HepG2 (cell line): Measurements from ENCODE around the gene SNAI1. TPM values are rescaled to one million over a fixed set of nuclear protein-coding genes. Genes with fewer than 3 reads are reported as not detected.

Experiments used
- AFF4 ChIP-seq: sonication (generic); formaldehyde crosslinking; IDR thresholded peaks from 2 replicates; pipeline ENCODE4 v1.4.0; 2020; ENCODE audit warnings: missing genetic modification reagents
- CBFB ChIP-seq: sonication (generic); formaldehyde crosslinking; IDR thresholded peaks from 2 replicates; pipeline ENCODE4 v1.4.0; 2020; ENCODE audit warnings: missing genetic modification reagents
- FOXO4 ChIP-seq: sonication (generic); formaldehyde crosslinking; conservative IDR thresholded peaks from 2 replicates; pipeline ENCODE4 v1.8.1; 2023; ENCODE audit warnings: missing genetic modification reagents
- MAFF ChIP-seq: IDR thresholded peaks from 2 replicates; pipeline ENCODE4 v1.6.1; 2011; ENCODE audit warnings: low read depth, low read length, improper control_type of control experiment
- NFYC ChIP-seq: IDR thresholded peaks from 2 replicates; pipeline ENCODE4 v1.6.1; 2016; ENCODE audit warnings: missing genetic modification reagents, missing compliant biosample characterization
- TEAD2 ChIP-seq: sonication (generic); formaldehyde crosslinking; IDR thresholded peaks from 2 replicates; pipeline ENCODE4 v1.9.0; 2021; ENCODE audit warnings: missing genetic modification reagents
- THAP9 ChIP-seq: sonication (generic); formaldehyde crosslinking; IDR thresholded peaks from 2 replicates; pipeline ENCODE4; 2020; ENCODE audit warnings: missing genetic modification reagents, mild to moderate bottlenecking, borderline replicate concordance
- THYN1 ChIP-seq: sonication (generic); formaldehyde crosslinking; IDR thresholded peaks from 2 replicates; pipeline ENCODE4 v1.8.1; 2023; ENCODE audit warnings: low read depth, mild to moderate bottlenecking, moderate library complexity, missing genetic modification reagents, borderline replicate concordance
- ZBTB37 ChIP-seq: sonication (generic); formaldehyde crosslinking; IDR thresholded peaks from 2 replicates; pipeline ENCODE4 v1.4.0; 2020; ENCODE audit warnings: mild to moderate bottlenecking, missing genetic modification reagents
- ZNF280B ChIP-seq: sonication (generic); formaldehyde crosslinking; IDR thresholded peaks from 2 replicates; pipeline ENCODE4 v1.5.0; 2020; ENCODE audit warnings: missing genetic modification reagents, mild to moderate bottlenecking, borderline replicate concordance
- ZNF460 ChIP-seq: sonication (generic); formaldehyde crosslinking; IDR thresholded peaks from 2 replicates; pipeline ENCODE4 v1.5.1; 2020; ENCODE audit warnings: missing genetic modification reagents, mild to moderate bottlenecking, borderline replicate concordance
- ZNF496 ChIP-seq: sonication (generic); formaldehyde crosslinking; IDR thresholded peaks from 2 replicates; pipeline ENCODE4 v1.8.1; 2023; ENCODE audit warnings: mild to moderate bottlenecking, moderate library complexity, missing genetic modification reagents; ENCODE audit not compliant: insufficient replicate concordance
- ZNF530 ChIP-seq: sonication (generic); formaldehyde crosslinking; IDR thresholded peaks from 2 replicates; pipeline ENCODE4 v1.5.0; 2020; ENCODE audit warnings: low read depth, mild to moderate bottlenecking, missing genetic modification reagents
- ZNF7 ChIP-seq: IDR thresholded peaks from 2 replicates; pipeline ENCODE4 v1.6.1; 2016; ENCODE audit warnings: missing biosample characterization, missing genetic modification reagents
- ZNF768 ChIP-seq: sonication (generic); formaldehyde crosslinking; IDR thresholded peaks from 2 replicates; pipeline ENCODE4 v1.4.0; 2020; ENCODE audit warnings: missing genetic modification reagents
- ZNF777 ChIP-seq: sonication (generic); formaldehyde crosslinking; IDR thresholded peaks from 2 replicates; pipeline ENCODE4 v1.4.0; 2020; ENCODE audit warnings: missing genetic modification reagents
- ZNF841 ChIP-seq: sonication (generic); formaldehyde crosslinking; IDR thresholded peaks from 2 replicates; pipeline ENCODE4 v1.8.1; 2023; ENCODE audit warnings: missing genetic modification reagents, borderline replicate concordance
- polyA plus RNA-seq, 8 experiments: library from polyadenylated mRNA; depleted of rRNA in 3 of 8; stranded (reverse) in 7 of 8; unstranded in 1 of 8; fragments of >200 nt; fragmentation: Illumina TruSeq in 4 of 8; extraction: Trizol in 4 of 8; gene quantifications; 2 replicates each; pipeline versions ENCODE4 v1.2.1 to v1.2.3, GENCODE V29; 2011 to 2016; ENCODE audit warnings: low read depth in 4 of 8, missing spikeins in 1 of 8, mixed read lengths in 1 of 8; ENCODE audit not compliant: insufficient read depth in 1 of 8
- total RNA-seq, 5 experiments: library from RNA; depleted of rRNA; stranded (reverse); fragments of >200 nt; fragmentation: Illumina TruSeq; extraction: Trizol; gene quantifications; 2 replicates each; pipeline ENCODE4 v1.2.3, GENCODE V29; 2016; ENCODE audit warnings: low read depth in 1 of 5

SNAI1 gene
- total and polyA plus RNA-seq, 2 of the 13 experiments (the other 11 are each of a cell fraction or from before 2014, with no cell fraction given), result 1.3 to 1.4 TPM

GRCh38 chr20:49982346-49983122 is at the start of gene SNAI1 (continued):
- TF ChIP-seq AFF4 (no peak), THYN1 (no peak), ZNF530 (CRISPR knock-in tag) (no peak), ZBTB37 (CRISPR knock-in tag) (no peak), ZNF777 (CRISPR knock-in tag) (peak; percentile 93), MAFF (no peak), THAP9 (CRISPR knock-in tag) (peak; percentile 16; the same call in 1 of the 2 replicates), ZNF768 (CRISPR knock-in tag) (peak; percentile 58; the same call in 1 of the 2 replicates), ZNF460 (CRISPR knock-in tag) (no peak), ZNF7 (CRISPR knock-in tag) (0 out of 2 replicates have a peak, but pooled peaks have one; percentile 27), TEAD2 (CRISPR knock-in tag) (peak; percentile 94), ZNF841 (CRISPR knock-in tag) (peak; percentile 94), ZNF496 (peak; percentile 55), ZNF280B (peak; percentile 95; the same call in 1 of the 2 replicates), CBFB (CRISPR knock-in tag) (peak; percentile 63), FOXO4 (peak; percentile 95; the same call in 1 of the 2 replicates), NFYC (CRISPR knock-in tag) (peak; percentile 37)
